K562 (cell line): ENCODE data around the gene ZDHHC14. TPM values are rescaled to one million over a fixed set of nuclear protein-coding genes. Genes with fewer than 3 reads are reported as not detected.

ENCODE experiments used
- DPF2 ChIP-seq: fragments of 450-650 bp; IDR thresholded peaks from 2 replicates; pipeline ENCODE4 v1.6.1; 2016
- IRF1 ChIP-seq: sonication (generic); formaldehyde crosslinking; IDR thresholded peaks from 2 replicates; pipeline ENCODE4 v1.8.0; 2022; ENCODE audit warnings: missing genetic modification reagents, mild to moderate bottlenecking, borderline replicate concordance
- MAX ChIP-seq: sonication (generic); formaldehyde crosslinking; IDR thresholded peaks from 2 replicates; pipeline ENCODE4 v1.9.0; 2022; ENCODE audit warnings: mild to moderate bottlenecking, missing genetic modification reagents
- MBD1 ChIP-seq: fragments of 250-450 bp; sonication (Bioruptor Pico); IDR thresholded peaks from 2 replicates; pipeline ENCODE4 v1.8.0; 2022; ENCODE audit warnings: inconsistent platforms
- PCBP1 ChIP-seq: fragments of 200-400 bp; formaldehyde crosslinking; IDR thresholded peaks from 2 replicates; pipeline ENCODE4 v1.6.1; 2018; ENCODE audit warnings: mild to moderate bottlenecking, low read depth, low read length; ENCODE audit not compliant: poor library complexity, severe bottlenecking
- PRPF4 ChIP-seq: fragments of 200-400 bp; formaldehyde crosslinking; IDR thresholded peaks from one replicate; pipeline ENCODE4 v1.6.1; 2017; ENCODE audit warnings: low read length, low read depth, mild to moderate bottlenecking; ENCODE audit not compliant: insufficient read depth, poor library complexity, severe bottlenecking
- SMARCB1 ChIP-seq: IDR thresholded peaks from 2 replicates; pipeline ENCODE4 v1.6.1; 2011; ENCODE audit warnings: improper control_type of control experiment, low read depth; ENCODE audit not compliant: insufficient read length
- ZNF224 ChIP-seq: sonication (generic); formaldehyde crosslinking; IDR thresholded peaks from 2 replicates; pipeline ENCODE4 v1.8.0; 2022; ENCODE audit warnings: mild to moderate bottlenecking, missing genetic modification reagents
- ZNF644 ChIP-seq: fragments of 200-800 bp; sonication (Bioruptor generic); IDR thresholded peaks from 2 replicates; pipeline ENCODE4 v1.6.1; 2016; ENCODE audit warnings: low read depth, missing genetic modification characterization, missing compliant biosample characterization
- polyA plus RNA-seq, 8 experiments: library from polyadenylated mRNA; depleted of rRNA in 4 of 8; stranded (reverse) in 5 of 8; unstranded in 3 of 8; fragments of >200 nt; fragmentation: Nextera tagmentation in 2 of 8; fragmentation: Illumina TruSeq in 1 of 8; extraction: Ambion mirVana in 2 of 8; extraction: Trizol in 1 of 8; gene quantifications; 2 replicates each; pipeline versions ENCODE4 v1.2.1 to v1.2.3, GENCODE V29; 2011 to 2014; ENCODE audit warnings: inconsistent platforms in 1 of 8, missing spikeins in 1 of 8
- total RNA-seq, 7 experiments: library from RNA; depleted of rRNA in 6 of 7; stranded (reverse); fragments of >200 nt in 6 of 7; fragmentation: Illumina TruSeq in 2 of 7; extraction: Trizol in 2 of 7; gene quantifications; 2 replicates each; pipeline versions ENCODE4 v1.2.1 to v1.2.3, GENCODE V29; 2011 to 2021; ENCODE audit warnings: low replicate concordance in 1 of 7
- TF ChIP-seq, protein P1 (sequence below), 2 experiments: fragments of 450-650 bp; IDR thresholded peaks; 2 replicates each; pipeline ENCODE4 v1.6.1; 2016; ENCODE audit warnings: mild to moderate bottlenecking in 2 of 2, borderline replicate concordance in 1 of 2, low read depth in 1 of 2, moderate library complexity in 1 of 2
- TF ChIP-seq, protein P2 (sequence below): fragments of 450-650 bp; IDR thresholded peaks from 2 replicates; pipeline ENCODE4 v1.6.1; 2017; ENCODE audit warnings: mild to moderate bottlenecking, moderate library complexity

Gene ZDHHC14
- total and polyA plus RNA-seq, 9 of the 15 experiments (the other 6 are each of a cell fraction or from before 2014, with no cell fraction given): 0.92 to 23.1 (median 13.8) TPM

GRCh38 chr6:157392927-157393668, 12.1 kb downstream of the ZDHHC14 start (continued):
- TF ChIP-seq, protein P1, sequence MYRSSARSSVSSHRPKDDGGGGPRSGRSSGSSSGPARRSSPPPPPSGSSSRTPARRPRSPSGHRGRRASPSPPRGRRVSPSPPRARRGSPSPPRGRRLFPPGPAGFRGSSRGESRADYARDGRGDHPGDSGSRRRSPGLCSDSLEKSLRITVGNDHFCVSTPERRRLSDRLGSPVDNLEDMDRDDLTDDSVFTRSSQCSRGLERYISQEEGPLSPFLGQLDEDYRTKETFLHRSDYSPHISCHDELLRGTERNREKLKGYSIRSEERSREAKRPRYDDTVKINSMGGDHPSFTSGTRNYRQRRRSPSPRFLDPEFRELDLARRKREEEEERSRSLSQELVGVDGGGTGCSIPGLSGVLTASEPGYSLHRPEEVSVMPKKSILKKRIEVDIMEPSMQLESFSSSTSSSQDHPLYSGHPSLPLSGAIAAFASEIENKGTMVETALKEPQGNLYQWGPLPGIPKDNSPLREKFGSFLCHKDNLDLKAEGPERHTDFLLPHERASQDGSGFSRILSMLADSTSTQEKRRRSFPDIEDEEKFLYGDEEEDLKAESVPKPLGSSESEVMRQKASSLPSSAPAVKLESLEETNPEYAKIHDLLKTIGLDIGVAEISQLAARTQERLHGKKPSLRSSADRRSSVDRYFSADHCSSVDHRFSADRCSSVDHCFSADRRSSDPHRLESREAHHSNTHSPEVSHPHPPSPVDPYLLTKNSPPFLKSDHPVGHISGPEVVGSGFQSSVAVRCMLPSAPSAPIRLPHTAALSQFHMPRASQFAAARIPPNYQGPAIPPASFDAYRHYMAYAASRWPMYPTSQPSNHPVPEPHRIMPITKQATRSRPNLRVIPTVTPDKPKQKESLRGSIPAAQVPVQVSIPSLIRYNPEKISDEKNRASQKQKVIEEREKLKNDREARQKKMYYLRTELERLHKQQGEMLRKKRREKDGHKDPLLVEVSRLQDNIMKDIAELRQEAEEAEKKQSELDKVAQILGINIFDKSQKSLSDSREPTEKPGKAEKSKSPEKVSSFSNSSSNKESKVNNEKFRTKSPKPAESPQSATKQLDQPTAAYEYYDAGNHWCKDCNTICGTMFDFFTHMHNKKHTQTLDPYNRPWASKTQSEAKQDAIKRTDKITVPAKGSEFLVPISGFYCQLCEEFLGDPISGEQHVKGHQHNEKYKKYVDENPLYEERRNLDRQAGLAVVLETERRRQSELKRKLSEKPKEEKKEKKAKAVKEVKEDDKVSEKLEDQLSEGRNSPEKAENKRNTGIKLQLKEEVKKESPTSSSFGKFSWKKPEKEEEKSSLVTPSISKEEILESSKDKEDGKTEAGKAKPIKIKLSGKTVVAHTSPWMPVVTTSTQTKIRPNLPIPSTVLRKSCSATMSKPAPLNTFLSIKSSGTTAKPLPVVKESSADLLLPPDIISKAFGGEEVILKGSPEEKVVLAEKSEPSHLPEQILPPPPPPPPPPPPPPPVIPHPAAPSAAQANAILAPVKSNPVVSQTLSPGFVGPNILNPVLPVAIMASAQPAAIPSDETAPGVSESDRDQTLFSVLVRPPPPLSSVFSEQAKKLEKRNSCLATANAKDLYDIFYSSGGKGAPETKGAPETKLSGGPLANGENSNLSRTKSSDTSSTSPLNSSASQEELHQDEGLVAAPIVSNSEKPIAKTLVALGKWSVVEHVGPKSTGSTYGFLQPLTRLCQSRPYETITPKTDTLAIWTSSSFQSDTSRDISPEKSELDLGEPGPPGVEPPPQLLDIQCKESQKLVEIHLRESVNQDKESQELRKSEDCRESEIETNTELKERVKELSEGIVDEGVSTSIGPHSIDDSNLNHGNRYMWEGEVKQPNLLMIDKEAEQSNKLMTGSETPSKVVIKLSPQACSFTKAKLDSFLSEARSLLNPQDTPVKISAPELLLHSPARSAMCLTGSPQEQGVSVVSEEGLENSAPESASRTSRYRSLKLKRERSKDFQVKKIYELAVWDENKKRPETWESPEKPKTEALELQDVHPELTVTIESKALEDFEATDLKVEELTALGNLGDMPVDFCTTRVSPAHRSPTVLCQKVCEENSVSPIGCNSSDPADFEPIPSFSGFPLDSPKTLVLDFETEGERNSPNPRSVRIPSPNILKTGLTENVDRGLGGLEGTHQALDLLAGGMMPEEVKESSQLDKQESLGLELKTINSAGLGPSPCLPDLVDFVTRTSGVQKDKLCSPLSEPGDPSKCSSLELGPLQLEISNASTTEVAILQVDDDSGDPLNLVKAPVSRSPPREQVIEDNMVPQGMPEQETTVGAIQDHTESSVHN (IDR thresholded peaks at IDR 0.05; ENCODE audit: borderline replicate concordance in 1 of 2, low read depth in 1 of 2): peak in 1 of 2 experiments; percentile 6; a peak in 2 of 4 replicates
- TF ChIP-seq PRPF4 (no peak), SMARCB1 (peak; percentile 72), MAX (peak; percentile 76), ZNF644 (tag) (peak; percentile 49; the same call in 1 of the 2 replicates), ZNF224 (no peak), IRF1 (CRISPR knock-in tag) (0 out of 2 replicates have a peak, but pooled peaks have one; percentile 47), MBD1 (CRISPR knock-in tag) (no peak), PCBP1 (no peak), DPF2 (peak; percentile 95)
- TF ChIP-seq, protein P2, sequence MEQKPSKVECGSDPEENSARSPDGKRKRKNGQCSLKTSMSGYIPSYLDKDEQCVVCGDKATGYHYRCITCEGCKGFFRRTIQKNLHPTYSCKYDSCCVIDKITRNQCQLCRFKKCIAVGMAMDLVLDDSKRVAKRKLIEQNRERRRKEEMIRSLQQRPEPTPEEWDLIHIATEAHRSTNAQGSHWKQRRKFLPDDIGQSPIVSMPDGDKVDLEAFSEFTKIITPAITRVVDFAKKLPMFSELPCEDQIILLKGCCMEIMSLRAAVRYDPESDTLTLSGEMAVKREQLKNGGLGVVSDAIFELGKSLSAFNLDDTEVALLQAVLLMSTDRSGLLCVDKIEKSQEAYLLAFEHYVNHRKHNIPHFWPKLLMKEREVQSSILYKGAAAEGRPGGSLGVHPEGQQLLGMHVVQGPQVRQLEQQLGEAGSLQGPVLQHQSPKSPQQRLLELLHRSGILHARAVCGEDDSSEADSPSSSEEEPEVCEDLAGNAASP: no peak
